HG02885 (cell line): ENCODE data around the gene CENPF.
A peak's percentile ranks its signal among the peaks of the same experiment; 100 is the strongest.
"Not testable (repeated sequence)": the region's sequence is repeated elsewhere in the genome, so short reads cannot be mapped to it uniquely, and the experiment has no call there.

Experiments
- ATAC-seq: cut with Tn5 transposase; IDR thresholded peaks from one replicate; pipeline ENCODE4 v1.9.1; 2021; ENCODE audit warnings: mild to moderate bottlenecking; ENCODE audit not compliant: unreplicated experiment, poor library complexity

CENPF gene

GRCh38 chr1:214583824-214584554 lies 19.0 kb upstream of the CENPF start:
- ATAC-seq, result no peak

GRCh38 chr1:214584805-214585766 lies 17.9 kb upstream of the CENPF start:
- ATAC-seq, result peak; percentile 76

GRCh38 chr1:214586621-214587020 lies 16.4 kb upstream of the CENPF start:
- ATAC-seq, result no peak

DNA sequence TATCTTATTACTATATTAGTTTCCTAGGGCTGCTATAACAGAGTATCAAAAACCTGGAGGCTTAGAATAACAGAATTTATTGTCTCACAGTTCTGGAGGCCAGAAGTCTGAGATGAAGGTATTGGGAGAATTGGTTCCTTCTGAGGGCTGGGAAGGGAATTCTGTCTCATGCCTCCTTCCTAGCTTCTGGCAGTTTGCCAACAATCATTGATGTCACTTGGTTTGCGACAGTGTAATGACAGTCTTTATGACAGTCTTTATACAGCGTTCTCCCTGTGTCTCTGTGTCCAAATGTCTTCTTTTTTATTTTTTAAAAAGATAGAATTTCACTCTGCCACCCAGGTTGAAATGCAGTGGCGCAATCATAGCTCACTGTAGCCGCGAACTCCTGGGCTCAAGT lies 15.8 kb upstream of the CENPF start:
- no peak for ATAC-seq

DNA sequence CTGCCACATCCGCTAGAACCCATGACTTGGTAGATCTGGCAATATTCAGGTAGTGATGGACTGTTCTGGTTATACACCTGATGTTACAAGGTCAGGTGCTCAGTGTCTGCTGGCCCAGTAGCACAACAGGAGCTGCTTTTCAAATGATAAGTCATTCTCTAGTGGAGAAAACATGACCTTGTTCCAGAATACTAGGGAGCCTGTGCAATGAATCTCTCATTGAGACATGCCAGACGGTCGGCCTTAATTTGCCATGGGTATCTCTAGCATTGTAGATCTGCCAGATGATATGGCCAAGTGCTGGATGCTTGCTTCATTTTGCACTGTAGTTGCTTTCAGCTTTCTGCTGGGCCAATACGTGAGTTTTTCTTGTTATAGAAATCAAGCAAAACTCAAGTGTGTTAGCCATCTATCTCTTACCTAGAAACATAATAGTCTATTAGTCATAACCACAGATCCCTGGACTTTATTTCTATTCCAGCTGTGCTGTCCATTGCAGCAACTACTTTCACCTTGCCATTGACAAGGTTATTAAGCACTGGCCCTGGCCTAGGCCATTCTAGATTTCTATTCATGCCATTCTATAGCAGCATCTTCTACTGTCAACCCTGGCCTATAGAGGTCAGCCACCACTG lies 13.9 kb upstream of the CENPF start:
- ATAC-seq, result no peak

- ATAC-seq, result no peak
These were observed 12.3 kb upstream of the CENPF start for GRCh38 chr1:214590696-214591095.

DNA sequence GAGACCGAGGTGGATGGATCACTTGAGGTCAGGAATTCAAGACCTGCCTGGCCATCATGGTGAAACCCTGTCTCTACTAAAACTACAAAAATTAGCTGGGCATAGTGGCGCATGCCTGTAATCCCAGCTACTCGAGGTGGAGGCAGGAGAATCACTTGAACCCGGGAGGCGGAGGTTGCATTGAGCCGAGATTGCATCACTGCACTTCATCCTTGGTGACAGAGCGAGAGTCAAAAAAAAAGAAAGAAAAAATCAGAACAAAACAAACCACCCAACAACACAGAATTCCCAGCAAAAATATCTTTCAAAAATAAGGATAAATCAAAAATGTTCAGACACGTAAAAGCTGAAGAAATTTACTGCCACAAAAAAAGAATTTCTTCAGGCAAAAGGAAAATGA lies 11.1 kb upstream of the CENPF start:
- ATAC-seq, result not testable (repeated sequence)

DNA sequence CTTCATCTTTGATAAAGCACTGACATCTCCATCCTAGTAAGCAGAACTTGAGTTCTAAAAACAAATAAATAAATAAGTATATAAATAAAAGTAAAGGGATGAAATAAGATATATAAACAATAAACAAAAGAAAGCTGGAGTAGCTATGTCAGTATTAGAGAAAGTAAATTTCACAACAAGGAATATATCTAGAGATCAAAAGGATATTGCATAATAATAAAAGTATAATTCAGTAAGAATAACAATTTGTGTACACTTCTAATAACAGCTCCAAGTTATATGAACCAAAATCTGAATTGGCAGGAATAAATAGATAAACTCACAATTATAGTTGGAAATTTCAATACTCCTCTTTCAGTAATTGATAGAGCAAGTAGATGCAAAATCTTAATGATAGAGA lies 9.8 kb upstream of the CENPF start:
- no peak for ATAC-seq

- no peak for ATAC-seq
These were observed 841 bp downstream of the CENPF start for GRCh38 chr1:214603819-214604252.

- no peak for ATAC-seq
These were observed 1.5 kb downstream of the CENPF start for GRCh38 chr1:214604523-214604922.

DNA sequence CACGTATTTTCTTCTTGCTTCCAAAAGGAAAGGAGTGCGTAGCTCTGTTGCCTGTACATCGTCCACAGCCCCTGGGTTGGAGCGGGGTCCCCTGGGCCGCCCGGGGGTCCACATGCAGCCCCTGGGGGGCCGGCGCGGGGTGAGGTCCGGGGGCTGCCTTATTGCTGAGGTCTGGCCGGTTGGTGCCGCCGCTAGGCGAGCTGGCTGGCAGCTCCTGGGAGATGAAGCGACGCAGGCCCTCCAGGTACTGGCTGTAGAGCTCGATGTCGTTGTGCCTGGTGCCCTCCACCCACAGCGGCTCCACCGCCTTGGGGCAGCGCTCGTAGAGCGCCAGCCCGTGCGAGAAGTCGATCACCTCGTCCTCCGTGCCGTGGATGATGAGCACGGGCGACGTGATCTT lies 2.5 kb downstream of the CENPF start:
- not testable (repeated sequence) for ATAC-seq

DNA sequence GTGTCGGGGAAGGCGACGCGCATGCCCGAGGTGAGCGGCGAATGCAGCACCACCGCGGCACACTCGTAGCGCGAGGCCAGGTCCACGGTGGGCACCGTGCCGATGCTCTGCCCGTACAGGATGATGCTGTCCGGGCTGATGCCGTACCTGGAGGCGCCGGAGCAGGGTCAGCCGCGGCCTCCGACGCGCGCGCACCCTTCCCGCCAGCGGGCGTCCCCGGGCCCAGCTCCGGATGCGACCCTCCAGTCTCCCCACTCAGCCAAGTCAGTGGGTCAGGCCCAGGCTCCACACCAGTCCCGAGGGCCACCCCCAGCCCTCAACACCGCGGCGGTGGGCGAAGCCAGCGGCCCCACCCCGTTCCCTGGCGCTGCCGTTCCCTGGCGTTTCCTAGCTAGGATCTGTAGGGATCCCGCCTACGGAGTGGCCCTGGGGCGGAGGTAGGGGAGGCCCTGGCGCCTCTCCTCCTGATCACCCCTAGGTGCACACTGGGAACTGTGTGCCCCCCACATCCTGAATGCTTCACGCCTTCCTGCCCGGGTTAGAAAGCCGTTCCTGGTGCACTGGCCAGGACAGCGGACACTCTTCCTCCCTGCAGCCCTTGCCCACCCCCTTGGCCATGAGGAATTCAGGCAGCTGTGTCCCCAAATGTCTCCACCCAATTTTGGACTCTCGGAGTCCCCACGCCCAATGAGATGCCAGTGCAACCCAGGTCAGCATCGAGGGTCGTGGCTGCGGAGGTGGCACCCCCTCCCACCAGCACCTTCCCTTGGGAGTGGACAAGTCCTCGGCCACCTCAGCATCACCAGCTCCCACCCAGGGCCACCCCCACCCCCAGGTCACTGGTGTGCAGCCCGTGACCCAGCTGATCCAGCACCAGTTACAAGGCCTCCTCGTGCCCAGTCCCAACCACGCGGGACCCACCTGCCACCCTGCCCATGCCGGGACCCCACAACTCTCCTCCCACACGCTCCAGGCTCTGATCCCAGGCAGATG lies 3.2 kb downstream of the CENPF start:
- not testable (repeated sequence) for ATAC-seq

DNA sequence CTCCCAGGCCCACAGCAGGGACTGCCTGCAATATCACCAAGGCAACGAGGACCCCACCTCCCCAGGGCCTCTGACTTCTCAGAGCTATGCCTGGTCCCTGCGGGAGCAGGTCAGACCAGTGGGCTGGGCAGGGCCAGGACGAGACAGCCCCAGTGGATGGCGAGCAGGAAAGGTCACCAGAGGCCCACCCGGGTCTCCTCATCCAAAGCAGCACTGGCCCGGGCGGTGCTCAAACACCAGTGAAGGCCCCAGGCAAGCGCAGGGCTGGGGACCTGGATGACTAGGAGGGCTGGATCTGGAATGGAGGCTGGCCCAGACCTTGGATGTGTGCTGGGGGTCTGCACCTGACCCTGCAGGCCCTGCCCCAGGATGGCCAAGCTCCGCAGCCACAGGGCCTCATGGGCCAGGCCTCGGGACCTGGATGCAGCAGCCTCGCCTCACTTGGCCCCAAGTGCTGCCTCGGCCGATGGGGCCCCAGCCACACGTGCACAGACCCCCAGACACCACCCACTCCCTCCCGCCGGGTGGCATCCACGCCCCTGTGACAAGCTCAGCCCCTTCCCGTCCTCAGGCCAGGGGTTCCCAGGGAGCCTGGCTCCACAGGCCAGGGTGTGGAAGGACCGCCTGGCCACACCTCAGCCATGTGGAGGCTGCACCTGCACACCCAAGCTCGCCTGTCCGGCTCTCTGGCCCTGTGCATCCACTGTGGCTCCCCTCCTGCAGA lies 4.7 kb downstream of the CENPF start:
- not testable (repeated sequence) for ATAC-seq

- not testable (repeated sequence) for ATAC-seq
These were observed 5.3 kb downstream of the CENPF start for GRCh38 chr1:214608216-214608783.

- not testable (repeated sequence) for ATAC-seq
These were observed 5.8 kb downstream of the CENPF start for GRCh38 chr1:214608817-214609216.

GRCh38 chr1:214609692-214610091 lies 6.7 kb downstream of the CENPF start:
- ATAC-seq, result no peak

DNA sequence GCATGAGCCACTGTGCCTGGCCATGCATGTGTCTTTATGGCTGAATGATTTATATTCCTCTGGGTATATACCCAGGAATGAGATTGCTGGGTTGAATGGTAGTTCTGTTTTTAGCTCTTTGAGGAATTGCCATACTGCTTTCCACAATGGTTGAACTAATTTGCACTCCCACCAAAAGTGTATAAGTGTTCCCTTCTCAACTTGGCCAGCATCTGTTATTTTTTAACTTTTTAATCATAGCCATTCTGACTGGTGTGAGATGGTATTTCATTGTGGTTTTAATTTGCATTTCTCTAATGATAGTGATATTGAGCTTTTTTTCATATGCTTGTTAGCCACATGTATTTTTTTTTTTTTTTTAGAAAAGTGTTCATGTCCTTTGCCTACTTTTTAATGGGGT lies 7.1 kb downstream of the CENPF start:
- not testable (repeated sequence) for ATAC-seq

DNA sequence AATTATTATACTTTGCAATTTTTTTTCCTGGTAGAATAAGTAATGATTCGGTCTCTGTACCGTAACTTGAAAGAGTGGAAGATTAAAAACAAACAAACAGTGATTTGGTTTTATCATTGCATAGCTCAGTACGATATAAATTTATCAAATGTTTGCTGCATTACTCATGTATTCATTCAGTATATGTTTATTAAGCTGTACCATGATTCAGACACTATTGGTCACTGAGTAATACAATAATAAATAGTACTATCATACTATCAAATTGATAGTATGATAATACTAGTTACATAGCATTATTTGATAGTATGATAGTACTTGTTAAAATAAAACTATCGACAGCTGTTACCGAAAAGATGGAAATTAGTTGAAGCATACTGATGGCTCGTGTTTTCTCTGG lies 12.1 kb downstream of the CENPF start:
- no peak for ATAC-seq

DNA sequence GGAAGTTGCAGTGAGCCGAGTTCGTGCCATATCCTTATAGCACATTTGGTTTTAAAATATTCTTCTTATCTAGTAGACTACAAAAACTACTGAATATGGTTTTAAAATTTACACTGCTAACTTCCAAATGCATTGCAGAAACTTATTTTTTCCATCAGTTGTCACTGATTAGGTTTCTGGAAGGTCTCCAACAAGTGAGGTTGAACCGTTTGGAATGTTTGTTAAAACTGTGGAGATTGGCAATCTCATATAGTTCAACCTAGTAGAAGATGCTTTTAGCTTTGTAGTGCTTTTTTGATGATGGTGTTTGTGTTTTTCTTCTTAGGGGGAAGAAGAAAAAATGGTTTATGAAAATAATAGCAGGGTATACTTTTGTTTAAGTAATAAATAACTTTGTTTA lies 12.9 kb downstream of the CENPF start:
- ATAC-seq, result no peak
